HepG2 (cell line): ENCODE data around the gene CGNL1.

Experiments
- EED ChIP-seq: sonication (generic); formaldehyde crosslinking; IDR thresholded peaks from 2 replicates; pipeline ENCODE4 v1.5.0; 2020; ENCODE audit warnings: mild to moderate bottlenecking, missing genetic modification reagents
- ETV6 ChIP-seq: sonication (generic); formaldehyde crosslinking; conservative IDR thresholded peaks from 2 replicates; pipeline ENCODE4 v1.4.0; 2020; ENCODE audit warnings: missing genetic modification reagents
- MAFF ChIP-seq: IDR thresholded peaks from 2 replicates; pipeline ENCODE4 v1.6.1; 2011; ENCODE audit warnings: low read depth, low read length, improper control_type of control experiment
- MXI1 ChIP-seq: IDR thresholded peaks from 3 replicates; pipeline ENCODE4 v1.6.1; 2012; ENCODE audit warnings: low read depth, low read length, inconsistent platforms, borderline replicate concordance
- PHF8 ChIP-seq: sonication (generic); formaldehyde crosslinking; IDR thresholded peaks from 2 replicates; pipeline ENCODE4 v1.5.0; 2020; ENCODE audit warnings: missing genetic modification reagents
- POLR2AphosphoS2 ChIP-seq: IDR thresholded peaks from 2 replicates; pipeline ENCODE4 v1.6.1; 2011; ENCODE audit warnings: low read depth, low read length, improper control_type of control experiment
- POLR2AphosphoS5 ChIP-seq: IDR thresholded peaks from 2 replicates; pipeline ENCODE4 v1.6.1; 2012; ENCODE audit warnings: low read depth, low read length
- ZFP1 ChIP-seq: IDR thresholded peaks from 2 replicates; pipeline ENCODE4 v1.6.1; 2016
- ZNF441 ChIP-seq: sonication (generic); formaldehyde crosslinking; IDR thresholded peaks from 2 replicates; pipeline ENCODE4 v1.7.0; 2021; ENCODE audit warnings: missing genetic modification reagents, borderline replicate concordance
- ZNF780A ChIP-seq: sonication (generic); formaldehyde crosslinking; IDR thresholded peaks from 2 replicates; pipeline ENCODE4 v1.8.0; 2022; ENCODE audit warnings: mild to moderate bottlenecking, missing genetic modification reagents, moderate library complexity
- TF ChIP-seq, protein P1 (sequence below): sonication (generic); formaldehyde crosslinking; IDR thresholded peaks from 2 replicates; pipeline ENCODE4 v1.5.0; 2020; ENCODE audit warnings: mild to moderate bottlenecking, missing genetic modification reagents, moderate library complexity

DNA sequence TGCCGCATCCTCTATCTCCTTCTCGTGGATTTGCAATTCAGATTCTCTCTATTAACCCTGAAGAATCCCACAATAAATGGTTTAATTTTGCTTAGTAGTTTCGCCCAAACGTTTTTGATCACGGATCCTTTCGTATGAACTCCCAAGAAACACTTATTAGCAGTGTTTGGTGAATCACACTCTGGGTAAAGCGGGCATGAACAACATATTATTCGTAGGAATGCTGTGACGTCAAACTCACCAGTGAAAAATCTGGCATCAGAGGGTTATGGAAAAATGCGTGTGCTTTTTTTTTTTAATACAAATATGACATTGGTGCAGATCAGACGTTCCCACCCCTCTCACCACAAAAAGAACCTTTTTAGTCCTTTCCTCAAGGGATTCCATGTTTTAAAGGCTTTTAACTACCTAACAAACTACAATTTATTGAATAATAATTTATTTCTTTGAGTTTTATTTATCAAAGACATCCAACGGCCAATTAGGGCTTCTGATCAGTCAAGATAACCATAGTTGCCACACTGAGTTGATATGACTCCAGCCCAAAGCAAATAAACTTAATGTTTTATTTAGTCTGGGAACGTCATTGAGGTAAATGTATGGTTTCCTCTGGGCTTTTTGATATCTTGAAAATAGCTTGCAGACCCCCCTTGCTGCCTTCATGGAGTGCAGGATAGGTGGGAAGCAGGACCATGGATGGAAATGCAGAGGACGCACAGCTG is 45.5 kb upstream of the CGNL1 start:
- TF ChIP-seq PHF8 (CRISPR knock-in tag) (no peak), EED (CRISPR knock-in tag) (no peak), MAFF (no peak), ZFP1 (CRISPR knock-in tag) (no peak), ZNF441 (no peak), ZNF780A (CRISPR knock-in tag) (no peak), ETV6 (CRISPR knock-in tag) (no peak), POLR2AphosphoS5 (no peak), MXI1 (no peak), POLR2AphosphoS2 (no peak)
- TF ChIP-seq, protein P1, sequence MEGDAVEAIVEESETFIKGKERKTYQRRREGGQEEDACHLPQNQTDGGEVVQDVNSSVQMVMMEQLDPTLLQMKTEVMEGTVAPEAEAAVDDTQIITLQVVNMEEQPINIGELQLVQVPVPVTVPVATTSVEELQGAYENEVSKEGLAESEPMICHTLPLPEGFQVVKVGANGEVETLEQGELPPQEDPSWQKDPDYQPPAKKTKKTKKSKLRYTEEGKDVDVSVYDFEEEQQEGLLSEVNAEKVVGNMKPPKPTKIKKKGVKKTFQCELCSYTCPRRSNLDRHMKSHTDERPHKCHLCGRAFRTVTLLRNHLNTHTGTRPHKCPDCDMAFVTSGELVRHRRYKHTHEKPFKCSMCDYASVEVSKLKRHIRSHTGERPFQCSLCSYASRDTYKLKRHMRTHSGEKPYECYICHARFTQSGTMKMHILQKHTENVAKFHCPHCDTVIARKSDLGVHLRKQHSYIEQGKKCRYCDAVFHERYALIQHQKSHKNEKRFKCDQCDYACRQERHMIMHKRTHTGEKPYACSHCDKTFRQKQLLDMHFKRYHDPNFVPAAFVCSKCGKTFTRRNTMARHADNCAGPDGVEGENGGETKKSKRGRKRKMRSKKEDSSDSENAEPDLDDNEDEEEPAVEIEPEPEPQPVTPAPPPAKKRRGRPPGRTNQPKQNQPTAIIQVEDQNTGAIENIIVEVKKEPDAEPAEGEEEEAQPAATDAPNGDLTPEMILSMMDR (CRISPR knock-in tag) = no peak
